HepG2 (cell line): ENCODE data around the gene C1QTNF12. TPM values are rescaled to one million over a fixed set of nuclear protein-coding genes. Genes with fewer than 3 reads are reported as not detected.

Source experiments
- PHF5A ChIP-seq: IDR thresholded peaks from one replicate; pipeline ENCODE4 v1.6.1; 2018; ENCODE audit warnings: low read depth, missing genetic modification reagents; ENCODE audit not compliant: unreplicated experiment
- RBAK ChIP-seq: sonication (generic); formaldehyde crosslinking; IDR thresholded peaks from 2 replicates; pipeline ENCODE4 v1.5.1; 2020; ENCODE audit warnings: mild to moderate bottlenecking, missing genetic modification reagents
- TAF1 ChIP-seq: sonication (generic); formaldehyde crosslinking; IDR thresholded peaks from 2 replicates; pipeline ENCODE4 v1.4.0; 2020; ENCODE audit warnings: missing genetic modification reagents
- ZBTB3 ChIP-seq: sonication (generic); formaldehyde crosslinking; IDR thresholded peaks from 2 replicates; pipeline ENCODE4 v1.4.0; 2020; ENCODE audit warnings: low read depth, mild to moderate bottlenecking, moderate library complexity, missing genetic modification reagents, borderline replicate concordance
- ZFP90 ChIP-seq: sonication (generic); formaldehyde crosslinking; IDR thresholded peaks from 2 replicates; pipeline ENCODE4 v1.8.0; 2022; ENCODE audit warnings: missing genetic modification reagents, mild to moderate bottlenecking, inconsistent platforms, borderline replicate concordance
- ZNF343 ChIP-seq: sonication (generic); formaldehyde crosslinking; IDR thresholded peaks from 2 replicates; pipeline ENCODE4 v1.4.0; 2020; ENCODE audit warnings: mild to moderate bottlenecking, missing genetic modification reagents
- ZNF549 ChIP-seq: sonication (generic); formaldehyde crosslinking; IDR thresholded peaks from 2 replicates; pipeline ENCODE4 v1.5.0; 2020; ENCODE audit warnings: missing genetic modification reagents
- ZNF564 ChIP-seq: sonication (generic); formaldehyde crosslinking; IDR thresholded peaks from 2 replicates; pipeline ENCODE4 v1.8.1; 2023; ENCODE audit warnings: mild to moderate bottlenecking, missing genetic modification reagents
- ZNF574 ChIP-seq: sonication (generic); formaldehyde crosslinking; IDR thresholded peaks from 2 replicates; pipeline ENCODE4 v1.4.0; 2020; ENCODE audit warnings: missing genetic modification reagents
- ZNF710 ChIP-seq: sonication (generic); formaldehyde crosslinking; IDR thresholded peaks from 2 replicates; pipeline ENCODE4 v1.5.0; 2020; ENCODE audit warnings: mild to moderate bottlenecking, missing genetic modification reagents, borderline replicate concordance
- ZNF782 ChIP-seq: sonication (generic); formaldehyde crosslinking; IDR thresholded peaks from 2 replicates; pipeline ENCODE4 v1.4.0; 2020; ENCODE audit warnings: missing genetic modification reagents, mild to moderate bottlenecking, borderline replicate concordance
- polyA plus RNA-seq, 8 experiments: library from polyadenylated mRNA; depleted of rRNA in 3 of 8; stranded (reverse) in 7 of 8; unstranded in 1 of 8; fragments of >200 nt; fragmentation: Illumina TruSeq in 4 of 8; extraction: Trizol in 4 of 8; gene quantifications; 2 replicates each; pipeline versions ENCODE4 v1.2.1 to v1.2.3, GENCODE V29; 2011 to 2016; ENCODE audit warnings: low read depth in 4 of 8, missing spikeins in 1 of 8, mixed read lengths in 1 of 8; ENCODE audit not compliant: insufficient read depth in 1 of 8
- total RNA-seq, 5 experiments: library from RNA; depleted of rRNA; stranded (reverse); fragments of >200 nt; fragmentation: Illumina TruSeq; extraction: Trizol; gene quantifications; 2 replicates each; pipeline ENCODE4 v1.2.3, GENCODE V29; 2016; ENCODE audit warnings: low read depth in 1 of 5
- TF ChIP-seq, protein P1 (sequence below): sonication (generic); formaldehyde crosslinking; conservative IDR thresholded peaks from 2 replicates; pipeline ENCODE4 v1.8.0; 2022; ENCODE audit warnings: mild to moderate bottlenecking, moderate library complexity, missing genetic modification reagents
- TF ChIP-seq, protein P2 (sequence below): sonication (generic); formaldehyde crosslinking; IDR thresholded peaks from 2 replicates; pipeline ENCODE4 v1.9.0; 2021; ENCODE audit warnings: missing genetic modification reagents, borderline replicate concordance
- TF ChIP-seq, protein P3 (sequence below): sonication (generic); formaldehyde crosslinking; IDR thresholded peaks from 2 replicates; pipeline ENCODE4 v1.5.1; 2020; ENCODE audit warnings: mild to moderate bottlenecking, missing genetic modification reagents, moderate library complexity

Gene C1QTNF12
- total and polyA plus RNA-seq, 2 of the 13 experiments (the other 11 are each of a cell fraction or from before 2014, with no cell fraction given): 0.18 to 0.64 TPM

DNA sequence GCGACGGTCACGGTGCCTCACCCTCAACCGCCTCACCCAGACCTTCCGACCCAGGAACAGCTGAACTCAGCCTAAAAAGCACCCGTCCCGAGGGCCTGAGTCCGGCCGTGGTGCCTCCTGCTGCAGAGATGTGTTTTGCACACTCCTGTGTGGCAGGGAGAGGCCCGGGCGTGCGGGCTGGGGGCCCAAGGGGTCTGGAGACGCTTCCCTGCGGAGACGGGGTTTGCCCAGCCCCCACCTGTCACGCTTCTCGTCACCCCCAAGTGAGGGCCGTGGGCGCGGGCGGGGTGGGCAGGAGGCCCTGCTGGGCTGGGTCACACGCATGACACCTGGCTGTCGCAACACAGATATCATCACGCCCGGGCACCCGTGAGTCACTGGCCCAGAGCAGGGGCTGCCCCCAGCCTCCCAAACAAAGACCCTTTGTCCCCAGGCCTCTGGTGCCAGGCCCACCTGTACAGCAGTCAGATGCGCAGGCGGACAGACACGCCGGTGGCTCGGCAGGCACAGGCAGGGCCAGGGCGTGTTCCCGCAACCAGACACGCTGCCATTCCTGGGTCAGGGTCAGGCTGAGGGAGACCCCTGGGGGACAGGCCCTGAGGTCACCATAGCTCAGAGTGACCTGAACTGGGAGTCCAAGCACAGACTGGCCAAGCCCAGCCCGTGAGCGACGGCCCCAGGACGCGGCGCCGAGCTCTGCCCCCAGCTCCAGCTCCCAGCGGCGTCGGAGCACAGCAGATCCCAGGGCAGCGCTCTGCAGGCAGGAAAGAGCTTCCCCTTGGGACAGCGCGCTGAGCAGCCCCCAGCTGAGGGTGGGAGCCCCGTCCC, 8.4 kb downstream of the C1QTNF12 start (continued):
- TF ChIP-seq, protein P1, sequence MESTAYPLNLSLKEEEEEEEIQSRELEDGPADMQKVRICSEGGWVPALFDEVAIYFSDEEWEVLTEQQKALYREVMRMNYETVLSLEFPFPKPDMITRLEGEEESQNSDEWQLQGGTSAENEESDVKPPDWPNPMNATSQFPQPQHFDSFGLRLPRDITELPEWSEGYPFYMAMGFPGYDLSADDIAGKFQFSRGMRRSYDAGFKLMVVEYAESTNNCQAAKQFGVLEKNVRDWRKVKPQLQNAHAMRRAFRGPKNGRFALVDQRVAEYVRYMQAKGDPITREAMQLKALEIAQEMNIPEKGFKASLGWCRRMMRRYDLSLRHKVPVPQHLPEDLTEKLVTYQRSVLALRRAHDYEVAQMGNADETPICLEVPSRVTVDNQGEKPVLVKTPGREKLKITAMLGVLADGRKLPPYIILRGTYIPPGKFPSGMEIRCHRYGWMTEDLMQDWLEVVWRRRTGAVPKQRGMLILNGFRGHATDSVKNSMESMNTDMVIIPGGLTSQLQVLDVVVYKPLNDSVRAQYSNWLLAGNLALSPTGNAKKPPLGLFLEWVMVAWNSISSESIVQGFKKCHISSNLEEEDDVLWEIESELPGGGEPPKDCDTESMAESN (CRISPR knock-in tag): peak; percentile 9; the same call in 1 of the 2 replicates
- TF ChIP-seq PHF5A (CRISPR knock-in tag) (no peak), ZNF574 (CRISPR knock-in tag) (peak; percentile 61), ZFP90 (CRISPR knock-in tag) (peak; percentile 66; the same call in 1 of the 2 replicates), ZNF549 (CRISPR knock-in tag) (no peak), TAF1 (CRISPR knock-in tag) (peak; percentile 36; the same call in 1 of the 2 replicates), RBAK (CRISPR knock-in tag) (peak; percentile 70), ZBTB3 (CRISPR knock-in tag) (no peak), ZNF782 (no peak), ZNF564 (no peak), ZNF343 (CRISPR knock-in tag) (no peak), ZNF710 (CRISPR knock-in tag) (no peak)
- TF ChIP-seq, protein P2, sequence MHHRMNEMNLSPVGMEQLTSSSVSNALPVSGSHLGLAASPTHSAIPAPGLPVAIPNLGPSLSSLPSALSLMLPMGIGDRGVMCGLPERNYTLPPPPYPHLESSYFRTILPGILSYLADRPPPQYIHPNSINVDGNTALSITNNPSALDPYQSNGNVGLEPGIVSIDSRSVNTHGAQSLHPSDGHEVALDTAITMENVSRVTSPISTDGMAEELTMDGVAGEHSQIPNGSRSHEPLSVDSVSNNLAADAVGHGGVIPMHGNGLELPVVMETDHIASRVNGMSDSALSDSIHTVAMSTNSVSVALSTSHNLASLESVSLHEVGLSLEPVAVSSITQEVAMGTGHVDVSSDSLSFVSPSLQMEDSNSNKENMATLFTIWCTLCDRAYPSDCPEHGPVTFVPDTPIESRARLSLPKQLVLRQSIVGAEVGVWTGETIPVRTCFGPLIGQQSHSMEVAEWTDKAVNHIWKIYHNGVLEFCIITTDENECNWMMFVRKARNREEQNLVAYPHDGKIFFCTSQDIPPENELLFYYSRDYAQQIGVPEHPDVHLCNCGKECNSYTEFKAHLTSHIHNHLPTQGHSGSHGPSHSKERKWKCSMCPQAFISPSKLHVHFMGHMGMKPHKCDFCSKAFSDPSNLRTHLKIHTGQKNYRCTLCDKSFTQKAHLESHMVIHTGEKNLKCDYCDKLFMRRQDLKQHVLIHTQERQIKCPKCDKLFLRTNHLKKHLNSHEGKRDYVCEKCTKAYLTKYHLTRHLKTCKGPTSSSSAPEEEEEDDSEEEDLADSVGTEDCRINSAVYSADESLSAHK (CRISPR knock-in tag): no peak
- TF ChIP-seq, protein P3, sequence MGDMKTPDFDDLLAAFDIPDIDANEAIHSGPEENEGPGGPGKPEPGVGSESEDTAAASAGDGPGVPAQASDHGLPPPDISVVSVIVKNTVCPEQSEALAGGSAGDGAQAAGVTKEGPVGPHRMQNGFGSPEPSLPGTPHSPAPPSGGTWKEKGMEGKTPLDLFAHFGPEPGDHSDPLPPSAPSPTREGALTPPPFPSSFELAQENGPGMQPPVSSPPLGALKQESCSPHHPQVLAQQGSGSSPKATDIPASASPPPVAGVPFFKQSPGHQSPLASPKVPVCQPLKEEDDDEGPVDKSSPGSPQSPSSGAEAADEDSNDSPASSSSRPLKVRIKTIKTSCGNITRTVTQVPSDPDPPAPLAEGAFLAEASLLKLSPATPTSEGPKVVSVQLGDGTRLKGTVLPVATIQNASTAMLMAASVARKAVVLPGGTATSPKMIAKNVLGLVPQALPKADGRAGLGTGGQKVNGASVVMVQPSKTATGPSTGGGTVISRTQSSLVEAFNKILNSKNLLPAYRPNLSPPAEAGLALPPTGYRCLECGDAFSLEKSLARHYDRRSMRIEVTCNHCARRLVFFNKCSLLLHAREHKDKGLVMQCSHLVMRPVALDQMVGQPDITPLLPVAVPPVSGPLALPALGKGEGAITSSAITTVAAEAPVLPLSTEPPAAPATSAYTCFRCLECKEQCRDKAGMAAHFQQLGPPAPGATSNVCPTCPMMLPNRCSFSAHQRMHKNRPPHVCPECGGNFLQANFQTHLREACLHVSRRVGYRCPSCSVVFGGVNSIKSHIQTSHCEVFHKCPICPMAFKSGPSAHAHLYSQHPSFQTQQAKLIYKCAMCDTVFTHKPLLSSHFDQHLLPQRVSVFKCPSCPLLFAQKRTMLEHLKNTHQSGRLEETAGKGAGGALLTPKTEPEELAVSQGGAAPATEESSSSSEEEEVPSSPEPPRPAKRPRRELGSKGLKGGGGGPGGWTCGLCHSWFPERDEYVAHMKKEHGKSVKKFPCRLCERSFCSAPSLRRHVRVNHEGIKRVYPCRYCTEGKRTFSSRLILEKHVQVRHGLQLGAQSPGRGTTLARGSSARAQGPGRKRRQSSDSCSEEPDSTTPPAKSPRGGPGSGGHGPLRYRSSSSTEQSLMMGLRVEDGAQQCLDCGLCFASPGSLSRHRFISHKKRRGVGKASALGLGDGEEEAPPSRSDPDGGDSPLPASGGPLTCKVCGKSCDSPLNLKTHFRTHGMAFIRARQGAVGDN: peak; percentile 84
